Mesothelial cell of epicardium (in vitro differentiated cells): ENCODE measurements around the gene CST8. TPM values are rescaled to one million over a fixed set of nuclear protein-coding genes. Genes with fewer than 3 reads are reported as not detected.

Experiments used
- DNase-seq, 2 experiments: peaks; one replicate each; pipeline ENCODE4 v3.0.0; 2021; ENCODE audit warnings: low spot score in 2 of 2; ENCODE audit not compliant: unreplicated experiment in 2 of 2
- H3K27ac Mint-ChIP-seq: 2 replicates; pipeline ENCODE4 v1.8.0; 2021; ENCODE audit warnings: mixed read lengths
- H3K27me3 Mint-ChIP-seq: 2 replicates; pipeline ENCODE4 v1.8.0; 2021; ENCODE audit warnings: low read depth, mixed read lengths
- H3K36me3 Mint-ChIP-seq: 2 replicates; pipeline ENCODE4 v1.8.0; 2021; ENCODE audit warnings: mixed read lengths
- H3K4me1 Mint-ChIP-seq: 2 replicates; pipeline ENCODE4 v1.8.0; 2021; ENCODE audit warnings: mixed read lengths
- H3K4me3 Mint-ChIP-seq: 2 replicates; pipeline ENCODE4 v1.8.0; 2021; ENCODE audit warnings: mild to moderate bottlenecking, moderate library complexity, mixed read lengths
- H3K9me3 Mint-ChIP-seq: 2 replicates; pipeline ENCODE4 v1.8.0; 2021; ENCODE audit warnings: mixed read lengths
- total RNA-seq: library from RNA; stranded (reverse); gene quantifications from 3 replicates; pipeline ENCODE4 v1.2.1, GENCODE V29; 2021
- TF ChIP-seq, protein P1 (sequence below): fragments of 200-600 bp; sonication (generic); IDR thresholded peaks from one replicate; pipeline ENCODE4 v1.5.0; 2021; ENCODE audit warnings: antibody characterized with exemption; ENCODE audit not compliant: unreplicated experiment

Gene CST8
- total RNA-seq, 1 donor from 2014 or later = not detected

DNA sequence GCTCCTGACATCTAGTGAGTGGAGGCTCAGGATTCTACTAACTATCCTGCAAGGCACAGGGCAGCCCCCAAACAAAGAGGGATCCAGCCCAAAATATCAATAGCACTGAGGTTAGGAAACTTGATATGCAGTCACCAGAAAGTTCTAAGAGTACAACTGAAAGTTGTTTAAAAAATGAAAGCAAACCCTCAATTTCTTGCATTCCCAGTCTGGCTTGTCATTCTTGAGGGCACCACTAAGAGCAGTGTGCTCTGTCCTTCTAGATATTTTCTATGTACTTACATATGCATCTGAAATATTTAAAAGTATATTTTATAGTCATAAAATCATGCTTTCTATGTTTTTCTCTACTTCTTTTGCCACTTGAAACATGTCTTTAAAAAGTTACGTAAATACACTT lies 35.9 kb downstream of the CST8 start:
- Mint-ChIP-seq H3K4me1 (no peaks in the 10 kb centered on the region), H3K4me3 (no peak overlapping the region), H3K27ac (no peak overlapping the region), H3K27me3 (peaks cover 4% of the 10 kb centered on the region), H3K9me3 (peaks cover 20% of the 10 kb centered on the region), H3K36me3 (no peaks in the 10 kb centered on the region)
- DNase-seq = no peak
- TF ChIP-seq, protein P1, sequence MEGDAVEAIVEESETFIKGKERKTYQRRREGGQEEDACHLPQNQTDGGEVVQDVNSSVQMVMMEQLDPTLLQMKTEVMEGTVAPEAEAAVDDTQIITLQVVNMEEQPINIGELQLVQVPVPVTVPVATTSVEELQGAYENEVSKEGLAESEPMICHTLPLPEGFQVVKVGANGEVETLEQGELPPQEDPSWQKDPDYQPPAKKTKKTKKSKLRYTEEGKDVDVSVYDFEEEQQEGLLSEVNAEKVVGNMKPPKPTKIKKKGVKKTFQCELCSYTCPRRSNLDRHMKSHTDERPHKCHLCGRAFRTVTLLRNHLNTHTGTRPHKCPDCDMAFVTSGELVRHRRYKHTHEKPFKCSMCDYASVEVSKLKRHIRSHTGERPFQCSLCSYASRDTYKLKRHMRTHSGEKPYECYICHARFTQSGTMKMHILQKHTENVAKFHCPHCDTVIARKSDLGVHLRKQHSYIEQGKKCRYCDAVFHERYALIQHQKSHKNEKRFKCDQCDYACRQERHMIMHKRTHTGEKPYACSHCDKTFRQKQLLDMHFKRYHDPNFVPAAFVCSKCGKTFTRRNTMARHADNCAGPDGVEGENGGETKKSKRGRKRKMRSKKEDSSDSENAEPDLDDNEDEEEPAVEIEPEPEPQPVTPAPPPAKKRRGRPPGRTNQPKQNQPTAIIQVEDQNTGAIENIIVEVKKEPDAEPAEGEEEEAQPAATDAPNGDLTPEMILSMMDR = no peak

DNA sequence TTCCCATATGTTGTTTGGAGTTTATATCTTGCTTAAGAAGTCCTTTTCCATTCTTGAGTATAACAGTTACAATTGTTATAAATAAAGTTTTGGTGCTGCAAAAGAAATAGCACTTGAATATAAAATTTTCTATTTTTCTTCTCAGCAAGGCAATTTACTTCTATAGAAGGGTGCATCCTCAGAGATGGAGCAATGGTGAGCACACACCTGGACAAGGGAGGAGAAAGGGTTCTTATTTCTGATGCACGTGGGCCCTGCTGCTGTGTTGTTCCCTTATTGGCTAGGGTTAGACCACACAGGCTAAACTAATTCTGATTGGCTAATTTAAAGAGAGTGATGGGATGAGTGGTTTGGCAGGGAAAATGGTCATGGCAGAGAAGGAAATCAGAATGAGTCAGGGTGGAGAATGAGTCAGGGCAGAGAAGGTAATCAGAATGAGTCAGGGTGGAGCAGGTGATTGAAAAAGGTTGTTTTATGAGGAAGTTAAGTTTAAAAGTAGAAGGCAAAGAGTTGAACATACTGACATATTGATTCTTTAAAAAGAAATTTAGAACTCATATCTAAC lies 38.0 kb downstream of the CST8 start:
- DNase-seq = no peak
- no peak overlapping the region for H3K27ac Mint-ChIP-seq
- peaks cover 1% of the 10 kb centered on the region for H3K27me3 Mint-ChIP-seq
- no peaks in the 10 kb centered on the region for H3K36me3 Mint-ChIP-seq
- H3K9me3 Mint-ChIP-seq = peaks cover 20% of the 10 kb centered on the region
- no peak overlapping the region for H3K4me3 Mint-ChIP-seq
- H3K4me1 Mint-ChIP-seq = no peaks in the 10 kb centered on the region
- TF ChIP-seq, protein P1 = no peak

DNA sequence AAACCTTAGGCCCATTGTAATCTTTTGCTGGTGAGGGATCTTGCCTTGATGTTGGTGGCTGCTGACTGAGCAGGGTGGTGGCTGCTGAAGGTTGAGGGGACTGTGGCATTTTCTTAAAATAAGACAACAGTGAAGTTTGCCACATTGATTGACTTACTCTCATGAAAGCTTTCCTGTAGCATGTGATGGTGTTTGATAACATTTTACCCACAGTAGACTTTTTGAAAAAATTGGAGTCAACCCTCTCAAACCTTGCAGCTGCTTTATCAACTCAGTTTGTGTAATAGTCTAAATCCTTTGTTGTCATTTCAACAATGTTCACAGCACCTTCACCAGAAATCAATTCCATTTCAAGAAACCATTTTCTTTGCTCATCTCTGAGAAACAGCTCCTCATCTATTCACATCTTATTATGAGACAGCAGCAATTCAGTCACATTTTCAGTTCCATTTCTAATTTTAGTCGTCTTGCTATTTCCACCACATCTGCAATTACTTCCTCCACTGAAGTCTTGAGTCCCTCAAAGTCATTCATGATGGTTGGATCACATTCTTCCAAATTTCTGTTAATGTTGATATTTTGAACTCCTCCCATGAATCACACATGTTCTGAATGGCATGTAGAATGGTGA lies 40.1 kb downstream of the CST8 start:
- no peak for DNase-seq
- H3K27ac Mint-ChIP-seq = no peak overlapping the region
- H3K4me1 Mint-ChIP-seq = no peaks in the 10 kb centered on the region
- H3K36me3 Mint-ChIP-seq = no peaks in the 10 kb centered on the region
- TF ChIP-seq, protein P1 = no peak
- H3K4me3 Mint-ChIP-seq = no peak overlapping the region
- H3K9me3 Mint-ChIP-seq = peaks cover 20% of the 10 kb centered on the region
- peaks cover 1% of the 10 kb centered on the region for H3K27me3 Mint-ChIP-seq

DNA sequence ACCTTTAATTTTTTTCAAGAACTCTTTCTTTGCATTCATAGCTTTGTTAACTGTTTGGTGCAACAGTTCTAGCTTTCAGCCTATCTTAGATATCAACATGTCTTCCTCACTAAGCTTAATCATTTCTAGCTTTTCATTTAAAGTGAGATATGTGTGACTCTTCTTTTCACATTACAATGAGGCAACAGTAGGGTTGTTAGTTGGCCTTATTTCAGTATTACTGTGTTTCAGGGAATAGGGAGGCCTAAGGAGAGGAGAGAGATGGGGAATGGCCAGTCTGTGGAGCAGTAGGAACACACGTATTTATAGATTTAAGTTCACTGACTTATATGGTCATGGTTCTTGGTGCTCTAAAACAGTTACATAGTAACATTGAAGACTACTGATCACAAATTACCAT lies 41.6 kb downstream of the CST8 start:
- no peak overlapping the region for H3K27ac Mint-ChIP-seq
- TF ChIP-seq, protein P1 = no peak
- no peaks in the 10 kb centered on the region for H3K4me1 Mint-ChIP-seq
- H3K4me3 Mint-ChIP-seq = no peak overlapping the region
- H3K9me3 Mint-ChIP-seq = peaks cover 20% of the 10 kb centered on the region
- H3K36me3 Mint-ChIP-seq = no peaks in the 10 kb centered on the region
- DNase-seq = no peak
- peaks cover 1% of the 10 kb centered on the region for H3K27me3 Mint-ChIP-seq

- Mint-ChIP-seq H3K4me1 (no peaks in the 10 kb centered on the region), H3K4me3 (no peak overlapping the region), H3K27me3 (peaks cover 1% of the 10 kb centered on the region), H3K36me3 (no peaks in the 10 kb centered on the region), H3K9me3 (peaks cover 18% of the 10 kb centered on the region), H3K27ac (no peak overlapping the region)
- no peak for DNase-seq
- TF ChIP-seq, protein P1 = no peak
These were observed 42.2 kb downstream of the CST8 start for GRCh38 chr20:23533161-23533560.
